Tongue (tissue), 2 donors: Measurements from ENCODE around the gene USP20. TPM values are rescaled to one million over a fixed set of nuclear protein-coding genes. Genes with fewer than 3 reads are reported as not detected.

ENCODE experiments used
- DNase-seq: peaks from one replicate; pipeline ENCODE4 v3.0.0-alpha.2; 2015
- total RNA-seq: library from RNA; depleted of rRNA; stranded (reverse); fragments of >200 nt; gene quantifications from one replicate; pipeline ENCODE4 v1.2.3, GENCODE V29; 2014

USP20 gene
- total RNA-seq, 1 donor from 2014 or later: 11.8 TPM

- peak; percentile 97 for DNase-seq
Measured at GRCh38 chr9:129823935-129824601, 11.2 kb upstream of the USP20 start, which contains the start of gene TOR1A. TOR1A (minus strand) TSS chr9:129824136; CDS start chr9:129824085, 51 bp downstream.

- no peak for DNase-seq
Measured at GRCh38 chr9:129826344-129826743, 8.9 kb upstream of the USP20 start.

- DNase-seq: no peak
Measured at GRCh38 chr9:129826759-129827158, 8.5 kb upstream of the USP20 start.

- no peak for DNase-seq
Measured at GRCh38 chr9:129828051-129828450, 7.2 kb upstream of the USP20 start.

- DNase-seq: no peak
Measured at GRCh38 chr9:129828969-129829368, 6.3 kb upstream of the USP20 start.

GRCh38 chr9:129832982-129833381, 2.3 kb upstream of the USP20 start:
- DNase-seq: no peak

- no peak for DNase-seq
Measured at GRCh38 chr9:129834489-129835127, 650 bp upstream of the USP20 start.

GRCh38 chr9:129835860-129836223, 584 bp downstream of the USP20 start:
- DNase-seq: no peak

- DNase-seq: peak; percentile 30
Measured at GRCh38 chr9:129836311-129837007, 1.2 kb downstream of the USP20 start.

- no peak for DNase-seq
Measured at GRCh38 chr9:129838707-129839259, 3.5 kb downstream of the USP20 start.

- DNase-seq: no peak
Measured at GRCh38 chr9:129839324-129840023, 4.2 kb downstream of the USP20 start.

GRCh38 chr9:129840034-129840433, 4.8 kb downstream of the USP20 start:
- DNase-seq: no peak

- DNase-seq: no peak
Measured at GRCh38 chr9:129841071-129841470, 5.8 kb downstream of the USP20 start.

GRCh38 chr9:129845373-129845772, 10.1 kb downstream of the USP20 start:
- no peak for DNase-seq

GRCh38 chr9:129848712-129849441, 13.6 kb downstream of the USP20 start:
- no peak for DNase-seq

GRCh38 chr9:129849901-129850300, 14.6 kb downstream of the USP20 start:
- no peak for DNase-seq

GRCh38 chr9:129850821-129851550, 15.7 kb downstream of the USP20 start:
- DNase-seq: no peak

GRCh38 chr9:129851821-129852220, 16.6 kb downstream of the USP20 start:
- no peak for DNase-seq

- DNase-seq: no peak
Measured at GRCh38 chr9:129852579-129852978, 17.3 kb downstream of the USP20 start.

GRCh38 chr9:129853614-129854013, 18.4 kb downstream of the USP20 start:
- DNase-seq: no peak

- no peak for DNase-seq
Measured at GRCh38 chr9:129854588-129855110, 19.4 kb downstream of the USP20 start.
